CD4-positive, alpha-beta T cell treated with Interleukin-6 for 4 hours (primary cell): ENCODE data around the gene SEMA3A.
"Not testable (repeated sequence)": the region's sequence is repeated elsewhere in the genome, so short reads cannot be mapped to it uniquely, and the experiment has no call there.

Experiments
- DNase-seq: peaks from one replicate; pipeline ENCODE4 v3.0.0-alpha.2; 2020; ENCODE audit warnings: mixed read lengths

Gene SEMA3A

GRCh38 chr7:84108119-84108518 lies 86.5 kb downstream of the SEMA3A start:
- no peak for DNase-seq

GRCh38 chr7:84107259-84107658 lies 87.3 kb downstream of the SEMA3A start:
- no peak for DNase-seq

GRCh38 chr7:84106291-84106690 lies 88.3 kb downstream of the SEMA3A start:
- DNase-seq, result no peak

GRCh38 chr7:84105586-84105985 lies 89.0 kb downstream of the SEMA3A start:
- no peak for DNase-seq

GRCh38 chr7:84104826-84105225 lies 89.8 kb downstream of the SEMA3A start:
- no peak for DNase-seq

GRCh38 chr7:84102213-84102612 lies 92.4 kb downstream of the SEMA3A start:
- DNase-seq, result no peak

- DNase-seq, result no peak
These were observed 93.7 kb downstream of the SEMA3A start for GRCh38 chr7:84100866-84101265.

GRCh38 chr7:84095971-84096370 lies 98.6 kb downstream of the SEMA3A start:
- no peak for DNase-seq

GRCh38 chr7:84092207-84092606 lies 102.4 kb downstream of the SEMA3A start:
- peak; percentile 25 for DNase-seq

GRCh38 chr7:84091318-84091717 lies 103.3 kb downstream of the SEMA3A start:
- no peak for DNase-seq

- no peak for DNase-seq
These were observed 105.8 kb downstream of the SEMA3A start for GRCh38 chr7:84088802-84089201.

- no peak for DNase-seq
These were observed 108.6 kb downstream of the SEMA3A start for GRCh38 chr7:84085998-84086397.

GRCh38 chr7:84085147-84085546 lies 109.4 kb downstream of the SEMA3A start:
- DNase-seq, result no peak

GRCh38 chr7:84083846-84084245 lies 110.7 kb downstream of the SEMA3A start:
- DNase-seq, result no peak

- DNase-seq, result no peak
These were observed 112.5 kb downstream of the SEMA3A start for GRCh38 chr7:84081973-84082522.

- DNase-seq, result no peak
These were observed 117.3 kb downstream of the SEMA3A start for GRCh38 chr7:84077336-84077735.

GRCh38 chr7:84076219-84076618 lies 118.4 kb downstream of the SEMA3A start:
- DNase-seq, result no peak

GRCh38 chr7:84073186-84073875 lies 121.3 kb downstream of the SEMA3A start:
- no peak for DNase-seq

GRCh38 chr7:84070770-84071169 lies 123.8 kb downstream of the SEMA3A start:
- DNase-seq, result no peak

- DNase-seq, result no peak
These were observed 124.5 kb downstream of the SEMA3A start for GRCh38 chr7:84069999-84070500.

- DNase-seq, result no peak
These were observed 125.6 kb downstream of the SEMA3A start for GRCh38 chr7:84069033-84069432.

- not testable (repeated sequence) for DNase-seq
These were observed 132.1 kb downstream of the SEMA3A start for GRCh38 chr7:84062489-84062901.

- no peak for DNase-seq
These were observed 133.8 kb downstream of the SEMA3A start for GRCh38 chr7:84060760-84061261.

GRCh38 chr7:84060000-84060399 lies 134.6 kb downstream of the SEMA3A start:
- no peak for DNase-seq
